Activated T-helper 17 cell treated with anti-CD3 and anti-CD28 coated beads, Interleukin-2, amount 50 U/mL, for 72 hours (primary cell): ENCODE results near the gene CEACAM1. TPM values are rescaled to one million over a fixed set of nuclear protein-coding genes. Genes with fewer than 3 reads are reported as not detected.
"Not testable (repeated sequence)": the region's sequence is repeated elsewhere in the genome, so short reads cannot be mapped to it uniquely, and the experiment has no call there.

Source experiments
- ATAC-seq: fragments of 150-1000 bp; cut with Tn5 transposase; replicated peaks from 2 replicates; pipeline ENCODE4 v1.10.0; 2021; ENCODE audit warnings: mild to moderate bottlenecking, moderate library complexity
- H3K27ac Mint-ChIP-seq: one replicate; pipeline ENCODE4 v1.8.0; 2022; ENCODE audit warnings: mixed read lengths
- H3K27me3 Mint-ChIP-seq: one replicate; pipeline ENCODE4 v1.8.0; 2022; ENCODE audit warnings: mixed read lengths
- H3K36me3 Mint-ChIP-seq: one replicate; pipeline ENCODE4 v1.8.0; 2022; ENCODE audit warnings: low read depth, mild to moderate bottlenecking, mixed read lengths
- H3K4me1 Mint-ChIP-seq: one replicate; pipeline ENCODE4 v1.8.0; 2022; ENCODE audit warnings: mixed read lengths
- H3K4me3 Mint-ChIP-seq: one replicate; pipeline ENCODE4 v1.8.0; 2022; ENCODE audit warnings: mild to moderate bottlenecking, mixed read lengths
- H3K9me3 Mint-ChIP-seq: one replicate; pipeline ENCODE4 v1.8.0; 2022; ENCODE audit warnings: mixed read lengths
- total RNA-seq, 2 donors: library from RNA; stranded (reverse); gene quantifications; one replicate each; pipeline ENCODE4 v1.2.3, GENCODE V29; 2022

The CEACAM1 gene
- total RNA-seq, 2 donors from 2014 or later, result 20.5 to 24.2 TPM

DNA sequence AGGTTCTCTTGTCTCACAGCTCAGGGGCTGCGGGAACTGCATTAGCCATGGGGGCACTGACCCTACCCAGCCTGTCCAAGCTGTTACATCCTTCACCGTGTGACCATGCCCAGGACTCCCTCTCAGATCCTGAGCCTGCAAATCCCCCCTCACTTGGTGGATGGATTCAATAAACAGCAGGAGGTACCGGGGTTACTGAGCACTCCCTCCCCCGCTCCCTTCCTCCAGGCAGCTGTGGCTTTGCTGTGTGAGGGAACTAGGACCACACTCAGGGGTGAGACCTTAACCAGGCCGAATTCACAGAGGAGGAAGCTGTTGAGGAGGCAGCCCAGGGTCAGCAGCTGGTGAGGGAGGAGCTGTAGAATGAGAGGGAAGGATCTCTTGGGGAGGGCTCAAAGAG lies 27.0 kb upstream of the CEACAM1 start:
- H3K4me3 Mint-ChIP-seq, result no peak overlapping the region
- no peaks in the 10 kb centered on the region for H3K4me1 Mint-ChIP-seq
- ATAC-seq, result no peak
- H3K27ac Mint-ChIP-seq, result no peak overlapping the region
- H3K36me3 Mint-ChIP-seq, result no peaks in the 10 kb centered on the region
- H3K9me3 Mint-ChIP-seq, result no peaks in the 10 kb centered on the region
- H3K27me3 Mint-ChIP-seq, result peaks cover 20% of the 10 kb centered on the region

DNA sequence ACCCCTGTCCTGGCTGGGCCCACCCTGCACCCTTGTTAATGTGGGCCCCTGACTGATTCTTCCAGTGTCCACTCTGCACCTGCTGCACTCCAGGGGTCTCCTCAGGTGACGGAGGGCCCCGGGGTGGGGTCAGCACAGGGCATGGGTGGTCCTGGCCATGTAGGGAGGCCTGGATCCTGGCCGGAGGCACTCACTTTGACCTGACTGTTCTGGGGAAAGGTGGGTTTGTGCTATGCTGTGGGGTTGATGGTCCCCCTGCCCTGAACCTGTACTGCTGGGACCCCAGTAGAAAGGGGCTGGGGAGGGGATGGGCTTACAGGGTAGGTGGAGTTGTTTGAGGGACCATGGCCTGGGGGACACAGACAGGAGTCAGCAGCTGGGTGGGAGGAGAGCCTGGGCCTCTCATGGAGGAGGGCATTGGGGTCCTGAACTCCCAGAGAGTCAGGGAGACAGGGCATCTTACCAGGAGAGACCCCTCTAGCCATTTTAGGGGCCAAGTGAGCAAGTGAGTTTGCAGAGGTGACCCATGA lies 25.8 kb upstream of the CEACAM1 start:
- Mint-ChIP-seq H3K4me1 (no peaks in the 10 kb centered on the region), H3K27me3 (peaks cover 20% of the 10 kb centered on the region), H3K36me3 (no peaks in the 10 kb centered on the region)

DNA sequence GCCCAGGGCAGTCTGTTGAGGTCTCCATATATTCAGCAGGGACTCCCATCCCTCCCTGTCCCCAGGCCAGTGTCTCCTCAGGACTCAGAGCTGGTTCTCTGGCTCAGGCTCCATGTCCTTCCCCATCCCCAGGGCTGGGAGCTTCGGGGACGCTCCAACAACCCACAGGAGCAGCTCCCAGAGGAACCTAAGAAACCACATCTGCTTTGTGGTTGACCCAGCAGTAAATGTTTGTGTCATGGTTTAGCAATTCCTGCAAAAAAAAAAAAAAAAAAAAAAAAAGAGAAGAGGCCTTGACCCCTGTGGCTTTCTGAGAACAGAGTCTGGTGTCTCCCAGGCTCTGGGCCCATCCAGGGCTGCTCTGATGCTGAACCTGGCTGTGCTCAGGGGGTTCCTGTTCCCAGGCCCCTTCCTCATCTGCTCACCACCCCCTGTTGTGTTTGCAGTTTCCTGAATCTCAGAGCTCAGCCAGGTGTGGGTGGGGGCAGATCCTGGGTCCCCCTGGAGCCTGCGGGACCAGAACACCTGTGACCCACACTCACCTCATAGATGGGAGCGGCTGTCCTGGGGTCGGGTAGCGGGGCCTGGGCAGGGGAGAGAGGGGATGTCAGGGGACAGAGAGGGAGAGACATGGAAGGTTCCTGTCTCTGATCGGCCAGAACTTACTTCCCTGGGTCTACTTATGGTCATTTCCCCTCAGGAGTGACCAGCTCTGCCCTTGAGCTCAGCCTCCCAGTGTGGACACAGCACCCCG lies 25.2 kb upstream of the CEACAM1 start:
- Mint-ChIP-seq H3K4me3 (no peak overlapping the region), H3K9me3 (peaks cover 5% of the 10 kb centered on the region), H3K4me1 (no peaks in the 10 kb centered on the region), H3K27me3 (peaks cover 20% of the 10 kb centered on the region), H3K36me3 (no peaks in the 10 kb centered on the region), H3K27ac (no peak overlapping the region)
- ATAC-seq, result no peak

More for the DNA sequence above, 25.8 kb upstream of the CEACAM1 start:
- peaks cover 5% of the 10 kb centered on the region for H3K9me3 Mint-ChIP-seq
- ATAC-seq, result no peak
- no peak overlapping the region for H3K4me3 Mint-ChIP-seq
- H3K27ac Mint-ChIP-seq, result no peak overlapping the region

DNA sequence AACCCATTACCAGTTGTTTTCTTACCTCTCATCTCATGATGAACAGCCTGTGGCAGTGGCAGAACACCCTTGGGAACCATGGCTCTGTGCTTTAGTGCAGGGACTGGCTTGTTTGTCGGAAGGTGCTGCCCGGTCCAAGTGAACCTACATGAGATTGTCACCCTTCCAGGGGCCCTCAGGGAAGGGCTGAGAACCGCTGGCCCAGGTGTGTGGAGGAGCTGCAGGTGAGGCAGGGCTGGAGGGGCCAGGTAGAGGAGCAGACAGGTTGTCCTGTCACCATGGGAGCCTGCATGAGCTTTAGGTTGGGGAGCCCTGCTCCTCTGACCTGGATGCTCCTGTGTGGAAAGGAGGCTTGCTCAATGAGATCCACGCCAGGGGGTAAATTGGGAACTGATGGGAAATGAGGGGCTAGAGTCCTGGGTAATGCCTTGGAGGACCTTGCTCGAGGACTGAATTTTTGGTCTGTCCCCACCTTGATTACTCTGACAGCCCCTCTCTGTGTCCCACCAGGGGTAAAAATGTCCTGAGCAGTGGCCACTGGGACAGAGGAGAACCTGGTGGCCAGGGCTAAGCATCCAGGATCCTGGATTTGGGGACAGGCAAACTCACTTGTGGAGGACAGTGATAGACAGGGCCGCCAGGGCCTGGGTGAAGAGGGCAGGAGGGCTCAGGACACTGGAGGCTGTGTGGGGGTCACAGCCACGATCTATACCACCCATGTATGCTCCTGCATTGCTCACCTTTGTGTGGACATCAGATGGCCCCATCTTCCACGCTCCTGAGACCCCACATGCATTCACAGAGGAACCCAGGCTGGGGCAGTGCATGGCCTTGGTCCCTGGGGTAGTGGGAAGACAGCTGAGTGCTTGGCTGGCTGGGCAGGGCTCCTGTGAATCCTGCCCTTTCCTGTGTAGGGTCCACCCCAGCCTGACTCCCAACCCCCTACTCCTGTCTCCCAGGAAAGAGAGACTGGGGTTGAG lies 24.1 kb upstream of the CEACAM1 start:
- Mint-ChIP-seq H3K4me1 (no peaks in the 10 kb centered on the region), H3K27ac (no peak overlapping the region), H3K36me3 (no peaks in the 10 kb centered on the region), H3K27me3 (peaks cover 16% of the 10 kb centered on the region), H3K9me3 (peaks cover 5% of the 10 kb centered on the region), H3K4me3 (no peak overlapping the region)
- ATAC-seq, result no peak

DNA sequence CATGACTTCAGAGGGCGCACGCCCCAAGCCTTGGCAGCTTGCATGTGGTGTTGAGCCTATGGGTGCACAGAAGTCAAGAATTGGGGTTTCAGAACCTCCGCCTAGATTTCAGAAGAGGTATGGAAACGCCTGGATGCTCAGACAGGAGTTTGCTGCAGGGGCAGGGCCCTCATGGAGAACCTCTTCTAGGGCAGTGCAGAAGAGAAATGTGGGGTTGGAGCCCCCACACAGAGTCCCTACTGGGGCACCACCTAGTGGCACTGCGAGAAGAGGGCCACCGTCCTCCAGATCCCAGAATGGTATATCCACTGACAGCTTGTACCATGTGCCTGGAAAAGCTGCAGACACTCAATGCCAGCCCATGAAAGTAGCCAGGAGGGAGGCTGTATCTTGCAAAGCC lies 22.2 kb upstream of the CEACAM1 start:
- not testable (repeated sequence) for H3K4me3 Mint-ChIP-seq, ATAC-seq, H3K4me1 Mint-ChIP-seq, H3K27ac Mint-ChIP-seq, H3K27me3 Mint-ChIP-seq, H3K36me3 Mint-ChIP-seq, H3K9me3 Mint-ChIP-seq

DNA sequence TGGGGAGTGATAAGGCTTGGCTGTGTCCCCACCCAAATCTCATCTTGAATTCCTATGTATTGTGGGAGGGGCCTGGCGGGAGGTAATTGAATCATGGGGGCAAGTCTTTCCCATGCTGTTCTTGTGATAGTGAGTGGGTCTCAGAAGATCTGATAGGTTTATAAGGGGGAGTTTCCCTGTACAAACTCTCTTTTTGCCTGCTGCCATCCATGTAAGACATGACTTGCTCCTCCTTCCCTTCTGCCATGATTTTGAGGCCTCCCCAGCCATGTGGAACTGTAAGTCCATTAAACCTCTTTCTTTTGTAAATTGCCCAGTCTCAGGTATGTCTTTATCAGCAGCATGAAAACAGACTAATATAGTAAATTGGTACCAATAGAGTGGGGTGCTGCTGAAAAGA lies 20.8 kb upstream of the CEACAM1 start:
- not testable (repeated sequence) for H3K4me3 Mint-ChIP-seq, H3K27me3 Mint-ChIP-seq, H3K9me3 Mint-ChIP-seq, ATAC-seq, H3K36me3 Mint-ChIP-seq, H3K27ac Mint-ChIP-seq, H3K4me1 Mint-ChIP-seq

DNA sequence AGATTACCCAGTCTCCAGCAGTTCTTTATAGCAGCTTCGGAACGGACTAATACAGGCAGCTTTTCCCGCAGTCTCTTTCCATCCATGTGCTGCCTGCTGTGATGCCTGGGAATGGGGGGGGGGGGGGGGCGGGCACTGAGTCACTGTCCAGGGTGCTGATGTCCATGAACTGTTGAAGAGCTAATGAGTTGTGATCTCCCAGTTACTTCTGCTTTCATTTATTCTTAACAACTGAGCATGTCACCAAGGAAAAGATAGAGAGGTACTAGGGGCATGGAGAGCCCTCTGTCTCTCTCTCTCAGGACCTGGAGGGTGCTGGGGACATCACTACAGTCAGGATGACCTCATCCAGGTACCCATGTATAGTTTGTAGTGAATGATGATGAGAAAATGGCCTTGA lies 20.3 kb upstream of the CEACAM1 start:
- ATAC-seq, result no peak
- Mint-ChIP-seq H3K36me3 (no peaks in the 10 kb centered on the region), H3K4me3 (no peak overlapping the region), H3K27me3 (no peaks in the 10 kb centered on the region), H3K27ac (no peak overlapping the region), H3K4me1 (no peaks in the 10 kb centered on the region), H3K9me3 (peaks cover 5% of the 10 kb centered on the region)

DNA sequence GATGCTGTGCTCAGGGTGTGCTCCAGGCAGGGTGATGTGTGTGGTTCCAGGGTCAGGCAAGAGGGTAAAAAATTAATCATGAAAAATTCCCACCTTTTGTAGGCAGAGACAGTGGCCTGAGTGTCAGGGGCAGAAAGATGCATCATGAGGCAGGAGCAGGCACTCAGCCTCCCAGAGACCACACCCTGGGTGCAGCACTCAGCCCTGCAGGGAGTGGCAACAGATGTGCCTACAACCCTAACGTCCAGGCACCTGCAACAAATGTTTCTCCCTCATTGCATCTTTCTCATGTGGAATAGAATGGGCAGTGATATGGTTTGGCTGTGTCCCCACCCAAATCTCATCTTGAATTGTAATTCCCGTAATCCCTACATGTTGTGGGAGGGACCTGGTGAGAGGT lies 19.6 kb upstream of the CEACAM1 start:
- ATAC-seq, result no peak
- peaks cover 5% of the 10 kb centered on the region for H3K9me3 Mint-ChIP-seq
- H3K27me3 Mint-ChIP-seq, result no peaks in the 10 kb centered on the region
- H3K4me1 Mint-ChIP-seq, result no peaks in the 10 kb centered on the region
- H3K36me3 Mint-ChIP-seq, result no peaks in the 10 kb centered on the region
- H3K4me3 Mint-ChIP-seq, result no peak overlapping the region
- no peak overlapping the region for H3K27ac Mint-ChIP-seq

DNA sequence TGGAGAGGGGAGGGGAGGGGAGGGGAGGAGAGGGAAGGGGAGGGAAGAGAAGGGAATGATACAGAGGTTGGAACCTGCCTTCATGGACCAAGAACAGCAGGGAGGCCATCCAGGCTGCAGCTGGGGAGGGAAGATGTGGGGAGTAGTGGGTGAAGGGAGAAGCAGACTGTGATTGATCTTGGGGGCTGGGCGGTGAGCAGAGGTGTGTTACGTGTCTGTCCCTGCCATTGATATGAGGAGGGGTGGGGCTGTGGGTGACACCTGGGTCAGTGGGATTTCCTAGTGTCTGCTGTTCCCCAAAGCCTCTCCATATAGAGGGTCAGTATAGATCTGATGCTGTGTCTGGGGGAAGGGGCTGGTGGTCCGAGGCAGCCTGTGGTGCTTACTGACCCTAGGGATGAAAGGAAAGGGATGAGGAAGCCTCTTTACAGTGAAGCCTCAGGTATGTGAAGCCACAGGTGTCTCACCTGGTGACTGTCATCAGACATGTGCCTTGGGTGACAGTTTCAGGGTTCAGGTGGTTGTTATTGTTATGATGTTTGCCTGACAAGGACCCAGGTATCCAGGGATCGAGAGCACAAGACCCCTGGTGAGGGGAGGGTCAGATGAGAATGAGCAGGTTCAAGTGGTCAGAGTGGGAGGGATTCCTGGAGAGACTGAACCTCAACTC lies 18.7 kb upstream of the CEACAM1 start:
- peaks cover 5% of the 10 kb centered on the region for H3K9me3 Mint-ChIP-seq
- no peaks in the 10 kb centered on the region for H3K4me1 Mint-ChIP-seq
- H3K27ac Mint-ChIP-seq, result no peak overlapping the region
- H3K36me3 Mint-ChIP-seq, result no peaks in the 10 kb centered on the region
- no peak for ATAC-seq
- H3K27me3 Mint-ChIP-seq, result no peaks in the 10 kb centered on the region
- H3K4me3 Mint-ChIP-seq, result no peak overlapping the region

DNA sequence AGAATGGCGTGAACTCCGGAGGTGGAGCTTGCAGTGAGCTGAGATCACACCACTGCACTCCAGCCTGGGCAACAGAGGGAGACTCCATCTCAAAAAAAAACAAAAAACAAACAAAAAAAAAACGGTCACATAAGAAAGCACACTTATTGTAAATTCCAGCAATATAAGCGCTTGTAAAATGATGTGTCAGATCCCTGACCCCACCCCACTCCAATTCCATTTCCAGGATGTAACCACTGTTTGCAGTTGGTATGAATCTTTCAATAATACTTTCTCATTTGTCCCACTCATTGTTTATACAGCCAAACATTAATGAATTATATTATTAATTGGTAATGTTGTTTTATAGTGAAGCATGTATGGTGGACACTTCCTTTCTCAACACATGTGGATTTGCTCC lies 15.9 kb upstream of the CEACAM1 start:
- Mint-ChIP-seq H3K4me1 (no peaks in the 10 kb centered on the region), H3K27ac (no peak overlapping the region), H3K27me3 (no peaks in the 10 kb centered on the region), H3K4me3 (no peak overlapping the region), H3K9me3 (peaks cover under 1% of the 10 kb centered on the region), H3K36me3 (no peaks in the 10 kb centered on the region)
- no peak for ATAC-seq

DNA sequence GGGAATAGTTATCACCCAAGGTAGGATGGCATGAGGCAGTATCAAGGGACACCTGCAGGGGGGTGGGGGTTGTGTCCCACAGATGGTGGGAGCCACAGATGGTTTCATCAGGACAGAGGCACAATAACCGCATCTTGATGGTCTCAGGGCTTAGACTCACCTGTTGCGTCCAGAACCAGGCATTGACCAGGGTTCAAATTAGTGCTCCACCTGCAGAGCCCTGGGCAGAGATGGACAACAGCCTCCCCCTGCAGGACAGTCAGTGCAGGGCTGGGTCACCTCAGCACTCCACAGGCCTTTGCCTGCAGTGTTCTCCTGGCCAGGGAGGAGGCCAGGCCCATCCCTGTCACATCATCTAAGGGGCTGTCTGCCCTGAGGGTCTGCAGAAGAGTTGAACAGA lies 14.5 kb upstream of the CEACAM1 start:
- Mint-ChIP-seq H3K4me3 (no peak overlapping the region), H3K27ac (no peak overlapping the region), H3K27me3 (no peaks in the 10 kb centered on the region), H3K9me3 (no peaks in the 10 kb centered on the region), H3K4me1 (no peaks in the 10 kb centered on the region), H3K36me3 (no peaks in the 10 kb centered on the region)
- ATAC-seq, result no peak

DNA sequence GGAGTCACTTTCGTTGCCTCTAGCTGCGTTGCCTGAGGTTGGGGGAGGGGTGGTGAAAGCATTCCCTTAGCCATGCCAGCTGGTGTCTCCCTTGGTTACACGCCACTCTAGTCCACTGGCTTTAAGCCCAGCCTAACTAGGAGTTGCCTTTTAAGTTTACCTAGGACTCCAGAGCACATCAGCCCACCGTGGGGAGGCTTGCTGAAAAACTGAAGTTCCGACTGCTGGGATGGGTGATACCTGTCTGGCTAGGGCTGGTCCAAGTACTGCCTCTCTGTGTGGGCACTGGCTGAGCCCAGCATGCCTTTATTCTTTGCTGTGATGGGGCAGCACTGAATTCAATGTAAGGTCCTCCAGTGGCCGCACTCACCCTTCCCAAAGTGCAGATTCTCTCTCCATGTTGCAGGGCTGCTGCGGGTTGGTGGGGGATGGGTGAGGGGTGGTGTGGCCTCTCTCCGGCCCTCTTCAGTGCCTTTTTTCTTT lies 11.8 kb upstream of the CEACAM1 start:
- Mint-ChIP-seq H3K27me3 (no peaks in the 10 kb centered on the region), H3K27ac (no peak overlapping the region), H3K36me3 (no peaks in the 10 kb centered on the region), H3K4me1 (no peaks in the 10 kb centered on the region), H3K9me3 (no peaks in the 10 kb centered on the region), H3K4me3 (no peak overlapping the region)
- no peak for ATAC-seq

DNA sequence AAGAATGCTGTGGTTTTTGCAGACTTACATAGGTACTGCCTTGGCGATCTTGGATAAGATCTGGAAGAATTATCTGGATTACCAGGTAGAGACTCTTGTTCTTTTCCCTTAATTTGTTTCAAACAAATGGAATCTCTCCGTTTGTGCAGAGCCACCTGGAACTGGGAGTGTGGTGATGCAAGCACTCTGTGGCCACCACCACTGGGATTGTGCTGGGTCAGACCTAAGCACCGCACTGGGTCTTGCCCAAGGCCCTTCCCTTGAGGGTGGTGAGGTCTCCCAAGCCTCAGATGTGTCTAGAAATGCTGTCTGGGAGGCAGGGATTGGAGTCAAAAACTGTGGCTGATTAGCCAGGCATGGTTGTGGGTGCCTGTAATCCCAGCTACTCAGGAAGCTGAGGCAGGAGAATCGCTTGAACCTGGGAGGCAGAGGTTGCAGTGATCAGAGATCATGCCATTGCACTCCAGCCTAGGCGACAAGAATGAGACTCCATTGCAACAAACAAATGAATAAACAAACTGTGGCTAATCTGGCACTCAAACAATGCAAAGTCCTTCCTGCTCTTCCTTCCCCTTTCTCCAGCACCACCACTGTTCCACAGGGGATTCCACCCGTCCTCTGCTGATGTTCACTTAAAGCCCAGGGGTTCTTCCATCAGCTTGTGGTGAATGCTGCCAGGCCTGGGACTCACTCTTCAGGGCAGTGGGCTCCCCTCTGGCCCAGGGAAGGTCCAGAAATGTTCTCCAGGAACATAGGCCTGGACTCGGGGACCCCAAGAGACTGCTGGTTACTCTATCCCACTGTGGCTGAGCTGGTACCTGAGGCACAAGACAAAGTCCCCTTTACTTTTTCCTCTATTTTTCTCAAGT lies 10.8 kb upstream of the CEACAM1 start:
- ATAC-seq, result no peak
- H3K27ac Mint-ChIP-seq, result no peak overlapping the region
- H3K36me3 Mint-ChIP-seq, result no peaks in the 10 kb centered on the region
- H3K9me3 Mint-ChIP-seq, result no peaks in the 10 kb centered on the region
- no peak overlapping the region for H3K4me3 Mint-ChIP-seq
- H3K27me3 Mint-ChIP-seq, result no peaks in the 10 kb centered on the region
- no peaks in the 10 kb centered on the region for H3K4me1 Mint-ChIP-seq

DNA sequence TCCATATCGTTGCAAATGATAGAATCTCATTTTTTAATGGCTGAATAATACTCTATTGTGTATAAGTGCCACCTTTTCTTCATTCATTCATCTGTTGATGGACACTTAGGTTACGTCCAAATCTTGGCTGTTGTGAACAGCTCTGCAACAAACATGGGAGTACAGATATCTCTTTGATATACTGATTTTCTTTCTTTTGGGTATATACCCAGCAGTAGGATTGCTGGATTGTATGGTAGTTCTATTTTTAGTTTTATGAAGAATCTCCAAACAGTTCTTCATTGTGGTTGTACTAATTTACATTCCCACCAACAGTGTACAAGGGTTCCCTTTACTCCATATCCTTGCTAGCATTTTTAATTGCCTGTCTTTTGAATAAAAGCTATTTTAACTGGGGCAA lies 7.0 kb upstream of the CEACAM1 start:
- ATAC-seq, H3K27me3 Mint-ChIP-seq, H3K9me3 Mint-ChIP-seq, H3K4me1 Mint-ChIP-seq, H3K27ac Mint-ChIP-seq, H3K36me3 Mint-ChIP-seq, H3K4me3 Mint-ChIP-seq: not testable (repeated sequence)
